Spinal cord (tissue), 10 donors: ENCODE results near the gene ADAM8. TPM values are rescaled to one million over a fixed set of nuclear protein-coding genes. Genes with fewer than 3 reads are reported as not detected.

Source experiments
- DNase-seq, 6 donors: peaks; one replicate each; pipeline versions ENCODE4 v3.0.0 to v3.0.0-alpha.2; 2013 to 2015; ENCODE audit warnings: low spot score in 6 of 6, low read depth in 4 of 6
- H3K27ac ChIP-seq: one replicate; pipeline ENCODE4 v1.5.1; 2013; ENCODE audit warnings: low read depth, low read length, control low read depth
- H3K27me3 ChIP-seq: one replicate; pipeline ENCODE4 v1.6.1; 2013; ENCODE audit warnings: low read length; ENCODE audit not compliant: control insufficient read depth, insufficient read depth
- H3K36me3 ChIP-seq: one replicate; pipeline ENCODE4 v1.6.1; 2013; ENCODE audit warnings: low read length; ENCODE audit not compliant: control insufficient read depth, insufficient read depth
- H3K4me1 ChIP-seq: one replicate; pipeline ENCODE4 v1.6.1; 2013; ENCODE audit warnings: low read length; ENCODE audit not compliant: control insufficient read depth, insufficient read depth
- H3K4me3 ChIP-seq: one replicate; pipeline ENCODE4 v1.5.1; 2013; ENCODE audit warnings: low read depth, low read length, control low read depth
- H3K9me3 ChIP-seq: one replicate; pipeline ENCODE4 v1.6.1; 2013; ENCODE audit warnings: low read length; ENCODE audit not compliant: control insufficient read depth, insufficient read depth
- WGBS: methylation state at CpG from one replicate; pipeline ENCODE4 v1.1.5; 2013; ENCODE audit warnings: missing lambda C conversion rate; ENCODE audit not compliant: insufficient coverage; 5-methylcytosine and 5-hydroxymethylcytosine counted together
- polyA plus RNA-seq, 2 donors: library from polyadenylated mRNA; unstranded; fragments of 120-200 nt; gene quantifications; one replicate each; pipeline ENCODE4 v1.2.1, GENCODE V29; 2013; ENCODE audit not compliant: insufficient read length in 2 of 2
- total RNA-seq, 2 donors: library from RNA; depleted of rRNA in 1 of 2; stranded (reverse); fragments of 120-200 nt in 1 of 2; fragments of >200 nt in 1 of 2; gene quantifications; one replicate each; pipeline versions ENCODE4 v1.2.3 to v1.2.4, GENCODE V29; 2013 to 2014
- donor health status: healthy.

ADAM8 gene
- total and polyA plus RNA-seq, 4 donors: 1.7 to 4.9 (median 3.5) TPM

- Histone ChIP-seq H3K27ac (no peak overlapping the region), H3K36me3 (peaks cover 50% of the 10 kb centered on the region), H3K27me3 (no peaks in the 10 kb centered on the region), H3K9me3 (no peaks in the 10 kb centered on the region), H3K4me3 (no peak overlapping the region), H3K4me1 (no peaks in the 10 kb centered on the region)
- no peak for DNase-seq
- 82% methylated on average over 20 of the region's 20 CpGs for WGBS
Measured at GRCh38 chr10:133218891-133219290, 57.8 kb downstream of the ADAM8 start.

DNA sequence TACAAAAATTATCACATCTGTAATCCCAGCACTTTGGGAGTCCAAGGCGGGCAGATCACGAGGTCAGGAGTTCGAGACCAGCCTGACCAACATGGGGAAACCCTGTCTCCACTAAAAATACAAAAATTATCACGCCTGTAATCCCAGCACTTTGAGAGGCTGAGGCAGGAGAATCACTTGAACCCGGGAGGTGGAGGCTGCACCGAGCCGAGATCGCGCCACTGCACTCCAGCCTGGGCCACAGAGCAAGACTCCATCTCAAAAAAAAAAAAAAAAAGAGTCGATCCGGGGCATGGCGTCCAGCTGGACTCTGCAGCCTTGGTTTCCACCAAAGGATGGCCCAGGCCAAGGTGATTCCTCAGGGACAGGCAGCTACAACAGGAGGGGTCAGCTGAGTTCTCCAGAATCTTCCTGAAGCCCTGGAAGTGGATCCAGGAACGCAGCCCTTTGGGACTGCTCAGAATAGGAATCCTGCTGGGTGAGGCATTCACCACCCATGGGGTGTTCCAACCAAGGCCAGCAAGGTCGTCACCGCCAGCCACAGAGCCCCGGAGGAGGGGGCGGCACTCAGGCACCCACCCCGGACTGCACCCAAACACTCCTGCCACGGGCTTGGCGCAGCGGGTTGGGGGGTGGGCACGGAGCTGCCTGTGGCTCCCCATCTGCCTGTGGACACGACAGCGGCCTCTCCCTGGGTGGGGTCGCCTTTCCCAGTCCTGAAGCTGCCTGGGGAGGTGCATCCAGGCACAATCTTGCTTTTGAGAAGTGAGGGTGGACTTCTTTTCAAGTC is 58.7 kb downstream of the ADAM8 start:
- no peaks in the 10 kb centered on the region for H3K27me3 ChIP-seq

DNA sequence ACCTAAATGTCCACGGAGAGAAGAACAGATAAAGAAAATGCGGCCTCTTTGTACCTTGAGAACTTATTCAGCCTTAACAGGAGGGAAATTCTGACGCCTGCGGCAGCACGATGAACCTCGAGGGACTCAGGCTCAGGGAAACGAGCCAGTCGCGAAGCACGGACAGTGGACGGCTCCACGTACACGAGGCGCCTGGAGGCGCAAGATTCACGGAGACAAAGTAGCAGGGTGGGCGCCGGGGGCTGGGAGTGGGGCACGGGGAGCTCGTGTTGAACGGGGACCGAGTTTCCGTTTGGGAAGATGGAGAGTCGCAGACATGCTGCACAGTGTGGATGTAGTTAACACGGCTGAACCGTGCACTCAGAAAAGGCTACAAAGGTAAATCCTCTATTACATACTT is 59.9 kb downstream of the ADAM8 start:
- DNase-seq: no peak
- 86% methylated on average over 22 of the region's 26 CpGs for WGBS
- H3K27me3 ChIP-seq: no peaks in the 10 kb centered on the region

More for the DNA sequence above, 58.7 kb downstream of the ADAM8 start:
- WGBS: 86% methylated on average over 21 of the region's 25 CpGs
- Histone ChIP-seq H3K27ac (no peak overlapping the region), H3K4me3 (no peak overlapping the region), H3K36me3 (peaks cover 59% of the 10 kb centered on the region), H3K9me3 (no peaks in the 10 kb centered on the region), H3K4me1 (no peaks in the 10 kb centered on the region)
- no peak for DNase-seq

GRCh38 chr10:133215586-133215985 is 61.1 kb downstream of the ADAM8 start:
- Histone ChIP-seq H3K36me3 (peaks cover 75% of the 10 kb centered on the region), H3K9me3 (no peaks in the 10 kb centered on the region), H3K27me3 (no peaks in the 10 kb centered on the region), H3K4me3 (no peak overlapping the region), H3K27ac (no peak overlapping the region), H3K4me1 (no peaks in the 10 kb centered on the region)
- WGBS: 90% methylated on average over 27 of the region's 27 CpGs
- DNase-seq: no peak

More for the DNA sequence above, 59.9 kb downstream of the ADAM8 start:
- no peaks in the 10 kb centered on the region for H3K4me1 ChIP-seq
- H3K4me3 ChIP-seq: no peak overlapping the region
- H3K27ac ChIP-seq: no peak overlapping the region
- peaks cover 71% of the 10 kb centered on the region for H3K36me3 ChIP-seq
- H3K9me3 ChIP-seq: no peaks in the 10 kb centered on the region

GRCh38 chr10:133214468-133215410 is 61.9 kb downstream of the ADAM8 start:
- no peak overlapping the region for H3K4me3 ChIP-seq

GRCh38 chr10:133213641-133214467 is 62.8 kb downstream of the ADAM8 start:
- Histone ChIP-seq H3K36me3 (peaks cover 78% of the 10 kb centered on the region), H3K4me1 (no peaks in the 10 kb centered on the region), H3K4me3 (no peak overlapping the region), H3K27ac (no peak overlapping the region), H3K27me3 (no peaks in the 10 kb centered on the region), H3K9me3 (no peaks in the 10 kb centered on the region)
- no peak for DNase-seq
- 93% methylated on average over 31 of the region's 32 CpGs for WGBS

More at GRCh38 chr10:133214468-133215410, 61.9 kb downstream of the ADAM8 start:
- H3K9me3 ChIP-seq: no peaks in the 10 kb centered on the region
- H3K4me1 ChIP-seq: no peaks in the 10 kb centered on the region
- H3K27me3 ChIP-seq: no peaks in the 10 kb centered on the region
- peaks cover 78% of the 10 kb centered on the region for H3K36me3 ChIP-seq
- H3K27ac ChIP-seq: no peak overlapping the region
- no peak for DNase-seq
- WGBS: 89% methylated on average over 26 of the region's 28 CpGs

- no peak for DNase-seq
- WGBS: 94% methylated on average over 20 of the region's 20 CpGs
- Histone ChIP-seq H3K36me3 (peaks cover 76% of the 10 kb centered on the region), H3K4me3 (no peak overlapping the region), H3K4me1 (no peaks in the 10 kb centered on the region), H3K9me3 (no peaks in the 10 kb centered on the region), H3K27ac (no peak overlapping the region), H3K27me3 (no peaks in the 10 kb centered on the region)
Measured at GRCh38 chr10:133212853-133213494, 63.7 kb downstream of the ADAM8 start.
